Bronchial epithelial cell (primary cell): ENCODE data around the gene MIPEP. TPM values are rescaled to one million over a fixed set of nuclear protein-coding genes. Genes with fewer than 3 reads are reported as not detected.
A peak's percentile ranks its signal among the peaks of the same experiment; 100 is the strongest.

Source experiments
- DNase-seq: peaks from one replicate; pipeline ENCODE4 v3.0.0-alpha.2; 2010; ENCODE audit warnings: low read depth
- FAIRE-seq: peaks from 2 replicates; lab custom pipeline; 2011; peaks lifted over from hg19 to GRCh38; lab: Jason Lieb, UNC
- H3K27me3 ChIP-seq: 2 replicates; pipeline ENCODE4 v1.5.1; 2011; ENCODE audit warnings: low read length; ENCODE audit not compliant: control insufficient read depth, insufficient read depth
- H3K36me3 ChIP-seq: 2 replicates; pipeline ENCODE4 v1.5.1; 2011; ENCODE audit warnings: low read length; ENCODE audit not compliant: control insufficient read depth, insufficient read depth
- H3K4me3 ChIP-seq: 2 replicates; pipeline ENCODE4 v1.5.1; 2011; ENCODE audit warnings: mild to moderate bottlenecking, low read depth, low read length, control low read depth
- total RNA-seq: library from RNA; depleted of rRNA; stranded (reverse); fragments of >200 nt; gene quantifications from 2 replicates; pipeline ENCODE4 v1.2.1, GENCODE V29; 2014
- TF ChIP-seq, protein P1 (sequence below): IDR thresholded peaks from 2 replicates; pipeline ENCODE4 v1.5.1; 2011; ENCODE audit warnings: mild to moderate bottlenecking, moderate library complexity, low read length, control low read depth, inconsistent platforms; ENCODE audit not compliant: insufficient read depth, severe bottlenecking

MIPEP gene
- total RNA-seq, 1 donor from 2014 or later: 19.2 TPM

DNA sequence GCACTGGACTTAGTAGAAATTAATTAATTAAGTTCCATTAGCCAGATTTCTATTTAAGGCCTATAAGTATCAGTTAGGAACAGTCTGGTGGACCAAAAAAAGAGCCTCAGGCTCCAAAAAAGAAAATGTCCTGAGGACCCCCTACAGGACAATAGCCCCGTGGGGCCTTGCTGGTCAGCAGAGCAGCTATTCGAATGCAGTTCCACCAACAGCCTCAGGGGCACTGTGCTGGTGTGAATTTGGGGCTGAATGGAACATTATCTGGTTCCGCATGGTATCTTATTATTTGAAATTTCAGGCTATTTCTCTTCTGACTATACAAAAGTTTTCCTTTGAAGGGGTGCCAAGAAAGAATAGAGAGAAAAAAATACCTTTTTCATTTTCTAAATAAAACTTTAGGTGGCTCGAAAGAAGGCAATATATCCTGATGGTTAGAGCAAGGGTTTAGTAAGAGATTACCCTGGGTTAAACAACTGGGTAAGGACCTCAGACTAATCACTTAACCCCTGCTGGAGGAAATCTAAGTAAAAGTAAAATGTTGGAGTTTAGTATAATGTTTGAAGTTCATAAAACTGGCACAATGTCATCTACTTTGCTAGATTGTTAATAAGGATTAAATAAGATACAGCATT is 147.2 kb downstream of the MIPEP start:
- no peak for DNase-seq
- no peak for FAIRE-seq
- Histone ChIP-seq H3K4me3 (no peak overlapping the region), H3K36me3 (no peaks in the 10 kb centered on the region), H3K27me3 (no peaks in the 10 kb centered on the region)
- TF ChIP-seq, protein P1, sequence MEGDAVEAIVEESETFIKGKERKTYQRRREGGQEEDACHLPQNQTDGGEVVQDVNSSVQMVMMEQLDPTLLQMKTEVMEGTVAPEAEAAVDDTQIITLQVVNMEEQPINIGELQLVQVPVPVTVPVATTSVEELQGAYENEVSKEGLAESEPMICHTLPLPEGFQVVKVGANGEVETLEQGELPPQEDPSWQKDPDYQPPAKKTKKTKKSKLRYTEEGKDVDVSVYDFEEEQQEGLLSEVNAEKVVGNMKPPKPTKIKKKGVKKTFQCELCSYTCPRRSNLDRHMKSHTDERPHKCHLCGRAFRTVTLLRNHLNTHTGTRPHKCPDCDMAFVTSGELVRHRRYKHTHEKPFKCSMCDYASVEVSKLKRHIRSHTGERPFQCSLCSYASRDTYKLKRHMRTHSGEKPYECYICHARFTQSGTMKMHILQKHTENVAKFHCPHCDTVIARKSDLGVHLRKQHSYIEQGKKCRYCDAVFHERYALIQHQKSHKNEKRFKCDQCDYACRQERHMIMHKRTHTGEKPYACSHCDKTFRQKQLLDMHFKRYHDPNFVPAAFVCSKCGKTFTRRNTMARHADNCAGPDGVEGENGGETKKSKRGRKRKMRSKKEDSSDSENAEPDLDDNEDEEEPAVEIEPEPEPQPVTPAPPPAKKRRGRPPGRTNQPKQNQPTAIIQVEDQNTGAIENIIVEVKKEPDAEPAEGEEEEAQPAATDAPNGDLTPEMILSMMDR: peak; percentile 37

GRCh38 chr13:23740002-23740401 is 149.2 kb downstream of the MIPEP start:
- Histone ChIP-seq H3K4me3 (no peak overlapping the region), H3K36me3 (no peaks in the 10 kb centered on the region), H3K27me3 (no peaks in the 10 kb centered on the region)
- DNase-seq (no peak), FAIRE-seq (no peak)
- TF ChIP-seq, protein P1: no peak

DNA sequence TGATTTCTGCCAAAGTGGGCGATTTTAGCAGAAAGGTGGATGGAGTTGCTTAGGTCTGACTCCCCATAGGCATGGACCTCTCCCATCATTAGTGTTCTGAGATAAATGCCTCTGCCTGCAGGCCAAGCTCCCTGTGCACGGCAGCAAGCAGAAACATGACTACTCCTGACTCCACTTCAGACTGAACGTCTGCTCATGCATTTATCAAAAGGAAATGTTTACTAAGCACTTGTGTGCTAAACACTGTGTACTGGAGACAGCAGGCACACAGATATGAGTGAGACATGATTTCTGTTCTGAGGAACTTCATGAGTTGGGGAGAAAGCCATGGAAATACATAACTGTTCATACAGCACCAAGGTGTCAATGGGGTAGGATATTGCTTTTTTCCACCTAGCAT is 149.6 kb downstream of the MIPEP start:
- no peak overlapping the region for H3K4me3 ChIP-seq
- peak; percentile 89 for DNase-seq
- H3K36me3 ChIP-seq: no peaks in the 10 kb centered on the region
- peak; percentile 28 for FAIRE-seq
- H3K27me3 ChIP-seq: no peaks in the 10 kb centered on the region
- TF ChIP-seq, protein P1: no peak

DNA sequence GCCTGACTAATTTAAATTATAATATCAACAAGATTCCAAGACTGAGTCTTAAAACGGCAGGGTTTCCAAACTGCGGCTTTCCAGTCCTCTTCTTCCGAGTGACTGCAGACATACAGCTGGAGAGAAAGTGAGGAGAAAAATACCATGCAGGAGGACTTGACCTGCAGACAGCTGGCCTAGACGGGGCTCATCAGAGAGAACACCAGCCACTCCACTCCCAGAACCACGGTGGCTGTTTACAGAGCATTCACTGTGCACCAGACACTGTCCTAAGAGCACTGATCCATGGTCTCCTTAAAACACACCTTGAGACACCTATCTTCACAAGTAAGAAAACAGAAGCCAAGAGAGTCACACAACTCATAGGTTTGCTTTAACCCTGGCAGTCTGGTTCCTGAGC is 152.7 kb downstream of the MIPEP start:
- no peaks in the 10 kb centered on the region for H3K27me3 ChIP-seq
- TF ChIP-seq, protein P1: no peak
- no peak for FAIRE-seq
- no peaks in the 10 kb centered on the region for H3K36me3 ChIP-seq
- DNase-seq: no peak
- no peak overlapping the region for H3K4me3 ChIP-seq

- DNase-seq: no peak
Measured at GRCh38 chr13:23735329-23735728, 153.9 kb downstream of the MIPEP start.

DNA sequence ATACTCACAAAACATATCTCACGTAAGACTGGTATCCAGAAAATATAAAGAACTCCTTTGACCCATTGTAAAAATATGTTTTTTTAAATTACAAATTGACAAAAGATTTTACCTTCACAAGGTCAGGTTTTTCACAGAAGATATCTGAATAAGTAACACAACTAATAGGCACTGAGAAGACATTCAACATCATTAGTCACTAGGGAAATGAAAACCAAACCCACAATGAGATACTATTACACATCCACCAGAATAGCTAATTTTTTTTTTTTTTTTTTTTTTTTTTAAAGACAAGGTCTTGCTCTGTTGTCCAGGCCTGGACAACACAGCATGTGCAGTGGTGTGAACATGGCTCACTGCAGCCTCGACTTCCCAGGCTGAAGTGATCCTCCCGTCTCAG is 157.5 kb downstream of the MIPEP start:
- Histone ChIP-seq H3K27me3 (no peaks in the 10 kb centered on the region), H3K36me3 (peaks cover 2% of the 10 kb centered on the region), H3K4me3 (no peak overlapping the region)
- TF ChIP-seq, protein P1: no peak
- DNase-seq: no peak
- no peak for FAIRE-seq

More at GRCh38 chr13:23735329-23735728, 153.9 kb downstream of the MIPEP start:
- no peak for FAIRE-seq
- Histone ChIP-seq H3K36me3 (no peaks in the 10 kb centered on the region), H3K27me3 (no peaks in the 10 kb centered on the region), H3K4me3 (no peak overlapping the region)
- TF ChIP-seq, protein P1: no peak
